Muscle of arm (tissue), 12 donors: ENCODE data around the gene UNC93A. TPM values are rescaled to one million over a fixed set of nuclear protein-coding genes. Genes with fewer than 3 reads are reported as not detected.
"Not testable (repeated sequence)": the region's sequence is repeated elsewhere in the genome, so short reads cannot be mapped to it uniquely, and the experiment has no call there.

Source experiments
- DNase-seq: peaks from one replicate; pipeline ENCODE4 v3.0.0-alpha.2; 2013
- polyA plus RNA-seq, 12 donors: library from polyadenylated mRNA; unstranded; fragments of 120-200 nt; gene quantifications; one replicate each; pipeline ENCODE4 v1.2.1, GENCODE V29; 2013; ENCODE audit not compliant: insufficient read length in 12 of 12

UNC93A gene
- polyA plus RNA-seq, 12 donors, result 0.13 to 0.16 TPM; not detected in 10

GRCh38 chr6:167338541-167339117 is 47.5 kb downstream of the UNC93A start:
- no peak for DNase-seq

- no peak for DNase-seq
Observed at GRCh38 chr6:167341038-167341583, 50.0 kb downstream of the UNC93A start.

GRCh38 chr6:167341665-167342655 is 50.8 kb downstream of the UNC93A start:
- DNase-seq, result no peak

- DNase-seq, result no peak
Observed at GRCh38 chr6:167342879-167343610, 51.9 kb downstream of the UNC93A start.

- no peak for DNase-seq
Observed at GRCh38 chr6:167345348-167345747, 54.2 kb downstream of the UNC93A start.

GRCh38 chr6:167345960-167346359 is 54.8 kb downstream of the UNC93A start:
- no peak for DNase-seq

GRCh38 chr6:167347226-167347625 is 56.1 kb downstream of the UNC93A start:
- DNase-seq, result no peak

- no peak for DNase-seq
Observed at GRCh38 chr6:167349631-167350274, 58.6 kb downstream of the UNC93A start.

GRCh38 chr6:167350275-167350696 is 59.2 kb downstream of the UNC93A start:
- no peak for DNase-seq

- peak; percentile 63 for DNase-seq
Observed at GRCh38 chr6:167350731-167351655, 59.9 kb downstream of the UNC93A start.

- no peak for DNase-seq
Observed at GRCh38 chr6:167351656-167352345, 60.7 kb downstream of the UNC93A start.

GRCh38 chr6:167356874-167357273 is 65.8 kb downstream of the UNC93A start:
- DNase-seq, result no peak

GRCh38 chr6:167358394-167358793 is 67.3 kb downstream of the UNC93A start:
- not testable (repeated sequence) for DNase-seq

- not testable (repeated sequence) for DNase-seq
Observed at GRCh38 chr6:167361170-167361569, 70.1 kb downstream of the UNC93A start.

Other genes with a start within 250 kb of the UNC93A start
- gene CCR6, start 168.2 kb upstream of the UNC93A start, polyA plus RNA-seq, result under 1 TPM in 1 of 12 donors, not detected in 11; 0.50 TPM
- gene GPR31, start 133.3 kb upstream of the UNC93A start, polyA plus RNA-seq, result under 1 TPM in 3 of 12 donors, not detected in 9; 0.12 to 0.18 (median 0.12) TPM
- under 1 TPM in 2 of 12 donors, not detected in 10; 0.06 to 0.08 TPM for gene TTLL2, start 33.8 kb downstream of the UNC93A start, polyA plus RNA-seq